ENCODE data around the gene CBLN3.

CBLN3 gene

DNA sequence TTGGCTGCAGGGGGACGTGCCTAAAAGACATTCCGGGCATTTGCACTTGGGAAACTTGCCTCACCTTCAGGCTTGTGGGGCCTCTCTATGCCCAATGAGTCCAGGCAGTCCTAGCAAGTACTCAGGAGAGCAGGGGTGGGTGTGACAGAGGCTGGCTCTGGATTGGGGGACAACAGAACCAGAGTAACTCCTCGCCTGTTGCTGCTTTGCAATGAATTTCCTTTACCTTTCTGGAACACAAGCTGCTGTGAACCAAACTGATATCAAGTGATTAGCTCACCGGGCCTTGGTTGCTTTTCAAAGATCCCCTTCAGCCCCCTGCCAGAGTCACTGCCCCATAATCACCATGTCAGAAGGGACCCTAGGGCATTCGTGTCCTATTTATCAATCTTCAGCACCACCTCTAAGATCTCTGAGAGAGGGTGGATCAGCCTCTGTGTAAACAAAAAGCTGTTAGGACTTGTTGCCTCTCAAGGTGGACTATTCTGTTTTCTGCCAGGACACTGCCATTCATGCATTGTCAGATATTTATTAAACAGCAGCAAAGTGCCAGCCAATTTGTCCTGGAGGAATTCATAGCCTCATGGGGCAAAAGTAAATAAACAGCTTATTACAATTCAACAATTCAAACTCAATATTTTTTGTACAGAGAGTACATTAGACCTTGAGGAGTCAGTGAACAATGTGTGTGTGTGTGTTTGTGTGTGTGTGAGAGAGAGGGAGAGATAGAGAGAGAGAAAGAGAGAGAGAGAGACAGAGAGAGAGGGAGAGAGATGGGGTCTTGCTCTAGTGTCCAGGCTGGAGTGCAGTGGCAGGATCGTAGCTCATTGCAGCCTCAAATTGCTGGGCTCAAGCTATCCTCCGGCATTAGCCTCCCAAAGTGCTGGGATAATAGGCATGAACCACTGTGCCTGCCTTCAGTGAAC lies 50.2 kb downstream of the CBLN3 start:
- DNase-seq, result no peak

DNA sequence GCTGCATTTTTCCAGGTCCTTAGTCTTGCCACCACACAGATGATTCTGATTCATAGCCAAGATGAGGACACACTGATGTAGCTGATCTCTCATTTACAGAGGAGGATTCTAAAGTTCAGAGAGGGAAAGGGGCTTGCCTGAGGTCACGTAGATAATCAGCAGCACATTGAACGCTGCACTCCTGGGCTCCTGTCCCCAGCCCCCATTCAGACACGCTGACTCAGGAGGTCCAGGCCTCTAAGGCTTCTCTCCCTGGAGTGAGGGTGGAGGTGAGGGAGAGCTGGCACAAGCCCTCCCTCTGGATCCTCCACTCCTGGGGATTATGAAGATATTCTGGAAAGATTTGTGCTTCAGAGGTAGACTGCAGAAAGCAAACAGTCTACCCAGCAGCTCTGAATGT lies 51.1 kb downstream of the CBLN3 start:
- no peak for DNase-seq

DNA sequence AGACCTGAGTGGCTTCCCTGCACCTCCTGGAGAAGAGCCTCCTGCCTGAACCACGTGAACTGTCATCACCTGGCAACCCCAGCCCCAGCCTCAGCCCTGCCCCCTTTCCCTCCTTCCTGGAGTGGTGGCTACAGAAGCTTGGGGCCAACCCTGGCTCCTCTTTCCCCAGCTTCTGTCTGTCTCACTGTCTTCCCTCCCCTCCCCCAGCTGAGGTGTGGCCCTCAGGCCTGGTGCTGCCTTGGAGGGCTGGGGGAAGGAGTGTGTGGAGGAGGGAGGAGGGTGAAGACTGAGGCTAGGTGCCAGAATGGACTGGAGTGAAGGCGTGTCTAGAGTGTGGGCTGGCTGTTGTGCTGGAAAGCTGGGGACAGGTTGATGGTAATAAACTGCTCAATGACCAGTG lies 51.8 kb downstream of the CBLN3 start:
- DNase-seq, result no peak

DNA sequence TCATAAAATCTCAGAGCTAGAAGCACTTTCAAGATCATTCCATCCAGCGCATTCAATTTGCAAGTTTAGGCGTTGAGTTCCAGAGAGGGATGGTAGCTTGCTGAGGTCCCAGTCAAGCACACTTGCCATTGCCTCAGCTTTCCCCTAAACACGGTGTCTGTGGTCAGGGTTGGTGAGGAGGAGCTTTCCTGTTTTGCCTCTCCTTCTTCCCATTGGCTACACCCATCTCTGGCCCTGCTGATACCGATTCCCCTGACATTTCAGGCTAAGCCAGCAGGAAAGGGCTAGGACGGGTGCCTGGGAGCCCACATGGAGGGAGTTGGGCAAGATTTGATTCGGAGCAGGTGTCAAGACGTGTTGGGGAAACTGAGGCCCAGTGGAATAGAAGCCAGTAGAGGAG lies 52.3 kb downstream of the CBLN3 start:
- no peak for DNase-seq

All from stimulated activated CD4-positive, alpha-beta T cell treated with anti-CD3 and anti-CD28 coated beads, Interleukin-1b, Interleukin-23, amount 100 ng/mL, for 48 hours (primary cell).